22Rv1 (cell line): ENCODE measurements around the gene ELAVL1.

Experiments used
- ZFX ChIP-seq: fragments of 450-650 bp; IDR thresholded peaks from 2 replicates; pipeline ENCODE4 v1.6.1; 2017; ENCODE audit warnings: antibody characterized with exemption, borderline replicate concordance
- TF ChIP-seq, protein P1 (sequence below): fragments of 450-650 bp; IDR thresholded peaks from 2 replicates; pipeline ENCODE4 v1.5.1; 2017; ENCODE audit warnings: mild to moderate bottlenecking

DNA sequence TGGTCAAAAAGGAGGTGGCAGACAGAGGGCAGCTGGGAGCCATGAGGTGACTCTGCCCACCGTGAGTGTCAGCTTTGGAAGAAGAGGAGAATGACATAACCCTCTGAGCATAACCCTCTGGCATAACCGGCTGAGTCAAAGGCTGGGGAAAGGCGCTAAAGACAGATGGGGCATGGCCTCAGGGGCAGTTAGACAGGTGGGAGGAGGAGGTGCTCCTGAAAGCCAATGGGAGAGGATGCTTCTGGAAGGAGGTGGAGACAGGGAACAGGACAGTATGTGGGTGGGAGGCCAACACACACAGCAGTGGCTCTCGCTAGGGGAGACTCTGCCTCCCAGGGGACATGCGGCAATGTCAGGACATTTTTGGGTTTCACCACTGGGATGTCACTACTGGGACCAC, 17.1 kb downstream of the ELAVL1 start:
- TF ChIP-seq, protein P1, sequence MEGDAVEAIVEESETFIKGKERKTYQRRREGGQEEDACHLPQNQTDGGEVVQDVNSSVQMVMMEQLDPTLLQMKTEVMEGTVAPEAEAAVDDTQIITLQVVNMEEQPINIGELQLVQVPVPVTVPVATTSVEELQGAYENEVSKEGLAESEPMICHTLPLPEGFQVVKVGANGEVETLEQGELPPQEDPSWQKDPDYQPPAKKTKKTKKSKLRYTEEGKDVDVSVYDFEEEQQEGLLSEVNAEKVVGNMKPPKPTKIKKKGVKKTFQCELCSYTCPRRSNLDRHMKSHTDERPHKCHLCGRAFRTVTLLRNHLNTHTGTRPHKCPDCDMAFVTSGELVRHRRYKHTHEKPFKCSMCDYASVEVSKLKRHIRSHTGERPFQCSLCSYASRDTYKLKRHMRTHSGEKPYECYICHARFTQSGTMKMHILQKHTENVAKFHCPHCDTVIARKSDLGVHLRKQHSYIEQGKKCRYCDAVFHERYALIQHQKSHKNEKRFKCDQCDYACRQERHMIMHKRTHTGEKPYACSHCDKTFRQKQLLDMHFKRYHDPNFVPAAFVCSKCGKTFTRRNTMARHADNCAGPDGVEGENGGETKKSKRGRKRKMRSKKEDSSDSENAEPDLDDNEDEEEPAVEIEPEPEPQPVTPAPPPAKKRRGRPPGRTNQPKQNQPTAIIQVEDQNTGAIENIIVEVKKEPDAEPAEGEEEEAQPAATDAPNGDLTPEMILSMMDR: no peak
- no peak for TF ChIP-seq ZFX
